HG02610 (cell line): Measurements from ENCODE around the gene SYT1.

Source experiments
- ATAC-seq: cut with Tn5 transposase; IDR thresholded peaks from one replicate; pipeline ENCODE4 v1.9.1; 2021; ENCODE audit warnings: mild to moderate bottlenecking, moderate library complexity; ENCODE audit not compliant: unreplicated experiment

The SYT1 gene

GRCh38 chr12:79125358-79125757 is 260.8 kb downstream of the SYT1 start:
- no peak for ATAC-seq

GRCh38 chr12:79127271-79127751 is 262.7 kb downstream of the SYT1 start:
- ATAC-seq, result peak; percentile 100

GRCh38 chr12:79128956-79129355 is 264.4 kb downstream of the SYT1 start:
- ATAC-seq, result no peak

DNA sequence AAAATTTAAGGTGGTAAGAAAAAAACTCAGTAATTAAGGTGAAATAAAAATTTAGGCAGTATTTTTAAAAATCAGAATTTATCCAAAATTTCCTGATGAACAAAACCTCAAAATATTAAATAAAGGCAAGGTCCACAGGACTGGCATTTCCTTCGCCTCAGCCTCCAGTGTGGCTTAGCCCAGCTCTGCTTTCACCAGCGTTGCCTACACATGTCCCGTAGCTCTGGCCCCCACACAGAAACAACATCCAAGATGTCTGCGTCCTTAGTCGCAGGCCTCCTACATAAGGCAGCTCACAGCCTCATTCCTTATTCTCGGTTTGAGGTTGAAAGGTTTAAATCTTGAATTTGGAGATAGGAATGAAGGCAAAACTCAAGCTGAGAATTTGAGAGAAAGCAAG is 274.3 kb downstream of the SYT1 start:
- no peak for ATAC-seq

DNA sequence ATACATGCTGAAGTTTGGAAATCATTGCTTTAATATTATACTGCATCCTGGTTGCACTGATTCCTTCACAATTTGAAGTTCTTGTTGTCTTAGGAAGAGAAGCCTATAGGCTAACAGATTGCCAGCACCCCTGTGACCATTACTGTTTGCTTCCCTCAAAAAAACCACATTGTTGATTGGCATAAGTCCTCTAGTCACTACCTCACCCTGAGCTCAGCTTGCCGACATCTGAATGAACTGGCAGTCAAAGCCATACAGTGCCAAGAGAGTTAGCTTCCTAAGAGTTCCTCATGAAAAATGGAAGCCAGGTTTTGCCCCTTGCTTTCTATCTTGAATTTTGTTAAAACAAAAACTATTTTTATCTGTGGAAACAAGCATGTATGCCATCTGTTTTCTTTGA is 276.1 kb downstream of the SYT1 start:
- no peak for ATAC-seq

DNA sequence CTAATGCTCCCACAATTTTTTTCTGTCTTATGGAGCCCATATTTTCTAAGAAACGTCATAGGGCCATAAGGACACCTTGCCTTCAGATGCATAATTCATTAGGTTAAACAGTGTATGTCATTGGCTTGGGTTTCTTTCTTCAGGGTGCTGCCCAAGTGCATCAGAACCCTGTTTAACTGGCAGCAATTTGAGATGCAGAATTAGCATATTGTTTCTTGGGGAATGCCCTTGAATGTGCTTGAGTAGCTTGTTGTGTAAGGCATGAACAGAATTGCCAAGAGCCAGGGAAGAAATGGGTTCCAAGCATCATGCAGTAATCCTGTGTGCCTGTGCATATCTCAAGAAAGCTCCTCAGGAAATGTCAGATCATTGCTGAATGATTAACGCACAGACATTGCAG is 277.2 kb downstream of the SYT1 start:
- no peak for ATAC-seq

DNA sequence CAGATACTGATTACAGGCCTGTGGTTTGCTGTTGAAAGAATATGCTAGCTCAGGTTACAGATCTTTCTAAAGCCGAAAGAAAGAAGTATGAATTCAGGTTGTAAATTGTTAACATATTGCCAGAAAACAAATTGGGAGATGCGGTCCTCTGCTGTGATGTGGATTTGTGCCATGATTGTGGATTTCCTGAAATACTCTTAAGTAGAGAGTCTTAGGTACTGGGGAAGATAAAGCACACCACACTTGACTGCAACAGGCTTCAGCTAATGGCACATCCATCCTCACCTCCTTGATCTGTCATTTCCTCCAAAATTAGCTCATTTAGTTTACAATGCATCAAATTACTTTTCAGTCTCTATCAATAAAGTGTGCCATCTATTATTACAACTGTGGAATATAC is 279.2 kb downstream of the SYT1 start:
- no peak for ATAC-seq

GRCh38 chr12:79151956-79152355 is 287.4 kb downstream of the SYT1 start:
- ATAC-seq, result no peak

GRCh38 chr12:79155683-79156082 is 291.1 kb downstream of the SYT1 start:
- no peak for ATAC-seq

DNA sequence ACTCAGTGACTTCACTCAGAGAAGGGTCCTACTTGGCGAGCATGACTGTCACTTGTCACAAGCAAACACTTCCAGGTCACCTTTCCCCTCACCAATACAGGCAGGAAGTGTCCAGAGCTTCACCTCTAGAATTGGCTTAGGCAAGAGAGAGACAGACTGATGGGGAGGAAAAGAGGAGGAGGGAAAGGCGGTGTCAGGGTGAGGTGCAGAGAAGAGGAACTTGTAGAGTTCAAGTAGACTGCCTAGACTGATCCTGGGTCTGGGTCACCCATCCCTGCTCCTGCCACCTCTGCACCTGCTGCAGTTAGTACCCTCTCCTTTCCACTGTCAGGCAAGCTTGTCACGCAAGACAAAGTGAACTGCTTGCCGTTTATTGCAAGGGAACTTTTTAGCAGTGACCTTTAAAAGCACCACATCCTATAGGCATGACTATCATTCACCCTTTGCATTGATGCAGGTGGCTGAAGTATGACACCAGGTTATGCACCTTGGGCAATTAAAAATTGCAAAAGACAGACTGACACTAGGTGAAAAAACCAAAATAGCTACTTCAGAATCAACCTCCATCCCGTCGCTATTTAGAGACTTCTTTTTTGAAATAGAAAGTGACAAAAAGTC is 292.4 kb downstream of the SYT1 start:
- no peak for ATAC-seq

- ATAC-seq, result no peak
Observed at GRCh38 chr12:79161249-79161934, 296.8 kb downstream of the SYT1 start.

GRCh38 chr12:79162147-79162772 is 297.7 kb downstream of the SYT1 start:
- ATAC-seq, result no peak

DNA sequence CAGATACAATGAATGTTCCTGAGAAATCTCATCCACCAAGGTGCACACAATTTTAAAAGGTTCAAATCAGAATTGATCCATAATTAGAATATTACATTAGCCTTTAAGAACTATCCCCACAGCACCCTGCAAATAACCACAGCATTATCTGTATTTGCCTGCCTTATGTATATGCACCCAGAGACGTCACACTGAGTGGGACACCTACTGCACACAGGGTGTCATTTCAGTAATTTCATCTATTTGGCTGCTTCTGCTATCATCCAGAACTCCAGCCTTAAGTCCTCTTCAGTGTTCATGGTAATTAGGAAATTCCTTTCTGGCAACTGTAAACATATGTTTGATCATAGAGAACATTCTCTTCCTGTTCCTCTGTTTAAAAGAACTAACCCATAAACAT is 298.4 kb downstream of the SYT1 start:
- no peak for ATAC-seq

DNA sequence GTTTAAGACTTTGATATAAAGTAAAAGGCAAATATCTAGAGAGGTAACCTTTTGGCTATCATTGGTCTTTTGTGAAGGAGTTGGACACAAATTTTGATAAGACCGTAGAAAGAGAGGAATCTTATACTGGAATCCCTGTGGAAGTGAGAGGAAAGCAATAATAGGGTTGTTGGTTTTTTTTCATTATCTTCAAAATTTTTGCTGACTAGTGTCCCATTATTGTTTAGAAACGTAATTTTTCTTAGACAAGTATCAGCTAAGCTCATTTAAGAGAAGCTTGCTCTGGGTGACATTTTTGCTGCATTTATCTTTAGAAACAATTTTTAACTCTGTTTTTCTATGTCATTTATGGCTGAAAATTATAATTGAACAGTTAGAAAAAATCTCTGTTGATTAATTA is 300.3 kb downstream of the SYT1 start:
- ATAC-seq, result no peak

GRCh38 chr12:79168687-79169086 is 304.1 kb downstream of the SYT1 start:
- ATAC-seq, result no peak

DNA sequence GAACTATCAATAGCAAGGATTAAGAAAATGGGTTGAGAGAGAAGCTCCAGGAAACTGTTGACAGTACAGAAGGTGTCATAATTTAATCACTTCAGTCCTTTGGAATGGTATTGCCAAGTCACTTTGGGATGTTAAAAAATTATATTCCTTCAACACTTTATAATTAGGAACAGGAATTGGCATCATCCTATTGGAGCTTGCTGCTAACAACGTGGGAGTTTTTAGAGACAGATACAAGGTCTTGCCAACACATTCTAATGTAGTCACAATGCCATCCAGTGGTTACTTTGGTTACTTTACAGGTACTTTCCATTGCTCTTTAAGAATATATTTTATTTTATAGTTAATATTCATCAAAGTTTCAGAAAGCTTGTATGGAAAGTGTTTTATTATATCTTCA is 310.1 kb downstream of the SYT1 start:
- peak; percentile 83 for ATAC-seq

- no peak for ATAC-seq
Observed at GRCh38 chr12:79183003-79183402, 318.4 kb downstream of the SYT1 start.

DNA sequence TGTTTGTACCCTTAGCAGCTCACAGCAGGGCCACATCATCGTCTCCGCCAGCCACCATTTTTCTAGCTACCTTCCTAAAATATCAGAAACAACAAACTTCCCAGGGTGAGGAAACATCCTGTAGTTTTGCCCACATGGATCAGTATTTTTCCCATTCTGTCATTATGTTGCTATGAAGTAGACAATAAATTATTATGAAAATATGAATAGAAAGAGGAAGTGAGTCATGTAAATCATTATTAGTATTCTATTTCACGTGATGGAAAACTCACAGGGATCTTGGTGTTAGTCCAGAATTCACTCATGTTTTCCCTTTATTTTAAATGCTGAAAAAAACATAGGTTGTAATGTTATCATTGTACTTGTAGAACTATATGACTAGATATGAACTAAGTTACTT is 319.4 kb downstream of the SYT1 start:
- no peak for ATAC-seq

DNA sequence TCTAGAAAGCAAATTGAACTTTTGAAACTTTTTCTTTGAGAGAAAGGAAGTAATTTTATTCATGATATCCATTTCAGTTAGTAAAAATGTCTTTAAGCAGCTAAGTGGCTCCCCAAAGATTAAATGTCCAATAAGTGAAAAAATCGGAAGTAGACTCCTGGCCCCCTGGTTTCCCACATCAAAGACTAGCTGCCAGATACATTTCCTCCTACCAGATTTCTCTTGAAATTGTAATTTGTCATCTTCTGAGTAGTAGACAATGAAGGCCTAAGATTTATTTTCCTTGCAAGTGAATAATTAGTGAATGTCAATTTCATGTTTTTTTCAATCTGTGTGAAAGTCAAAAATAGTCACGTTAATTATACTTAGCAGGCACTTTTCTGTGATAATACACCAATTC is 321.9 kb downstream of the SYT1 start:
- ATAC-seq, result no peak

GRCh38 chr12:79187032-79187431 is 322.5 kb downstream of the SYT1 start:
- ATAC-seq, result no peak

DNA sequence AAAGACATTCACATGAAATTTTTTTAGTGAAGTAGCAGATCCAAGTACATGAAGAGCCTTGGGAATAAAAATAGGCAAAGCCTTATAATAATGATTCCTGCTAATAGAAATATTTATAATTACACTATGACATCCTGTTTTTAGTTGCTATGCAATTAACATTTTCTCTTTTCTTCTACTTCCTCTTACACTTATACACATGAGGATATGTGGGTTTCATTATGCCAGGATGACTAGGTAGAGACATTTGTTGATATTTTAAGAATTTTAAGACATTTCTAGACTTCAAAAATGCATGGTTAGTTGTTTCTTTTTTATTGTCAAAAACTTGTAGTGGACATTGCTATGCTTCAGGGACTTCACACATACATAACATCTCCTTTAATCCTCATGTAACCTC is 326.8 kb downstream of the SYT1 start:
- peak; percentile 69 for ATAC-seq

- no peak for ATAC-seq
Observed at GRCh38 chr12:79194595-79194994, 330.0 kb downstream of the SYT1 start.
